Muscle layer of duodenum (tissue), 2 donors: ENCODE data around the gene SFXN5.
"Not testable (repeated sequence)": the region's sequence is repeated elsewhere in the genome, so short reads cannot be mapped to it uniquely, and the experiment has no call there.

Source experiments
- H3K27ac ChIP-seq: one replicate; pipeline ENCODE4 v1.7.0; 2013; ENCODE audit warnings: mild to moderate bottlenecking, low read length
- H3K27me3 ChIP-seq: one replicate; pipeline ENCODE4 v1.7.0; 2013; ENCODE audit warnings: low read depth, mild to moderate bottlenecking, control low read depth, low read length
- H3K36me3 ChIP-seq, 2 donors: one replicate each; pipeline ENCODE4 v1.7.0; 2013; ENCODE audit warnings: low read length in 2 of 2, control low read depth in 1 of 2, mild to moderate bottlenecking in 1 of 2; ENCODE audit not compliant: insufficient read depth in 2 of 2, control insufficient read depth in 1 of 2
- H3K4me1 ChIP-seq, 2 donors: one replicate each; pipeline ENCODE4 v1.7.0; 2013; ENCODE audit warnings: low read length in 2 of 2, mild to moderate bottlenecking in 2 of 2, control low read depth in 1 of 2, moderate library complexity in 1 of 2; ENCODE audit not compliant: insufficient read depth in 2 of 2, control insufficient read depth in 1 of 2
- H3K4me3 ChIP-seq, 2 donors: one replicate each; pipeline ENCODE4 v1.7.0; 2013; ENCODE audit warnings: low read length in 2 of 2, low read depth in 1 of 2, mild to moderate bottlenecking in 1 of 2
- H3K9me3 ChIP-seq, 2 donors: one replicate each; pipeline ENCODE4 v1.7.0; 2013; ENCODE audit warnings: low read length in 2 of 2, control low read depth in 1 of 2, mild to moderate bottlenecking in 1 of 2; ENCODE audit not compliant: control insufficient read depth in 1 of 2
- donor health status: healthy.

SFXN5 gene

GRCh38 chr2:73074110-73075069 is 2.9 kb upstream of the SFXN5 start:
- Histone ChIP-seq H3K4me1 (peaks cover 11 to 15% of the 10 kb centered on the region in 2 donors), H3K36me3 (peaks cover 0 to 11% of the 10 kb centered on the region in 2 donors), H3K4me3 (no peak overlapping the region), H3K27ac (no peak overlapping the region), H3K27me3 (no peaks in the 10 kb centered on the region), H3K9me3 (no peaks in the 10 kb centered on the region)

GRCh38 chr2:73072416-73072815 is 904 bp upstream of the SFXN5 start:
- Histone ChIP-seq H3K4me1 (peaks cover 11 to 24% of the 10 kb centered on the region in 2 donors), H3K27ac (peak overlapping the region; percentile 69), H3K36me3 (peaks cover 0 to 10% of the 10 kb centered on the region in 2 donors), H3K9me3 (no peaks in the 10 kb centered on the region), H3K27me3 (no peaks in the 10 kb centered on the region), H3K4me3 (peak overlapping the region; percentile 76 to 88)

- no peaks in the 10 kb centered on the region for H3K9me3 ChIP-seq
- no peaks in the 10 kb centered on the region for H3K27me3 ChIP-seq
- peaks cover 0 to 10% of the 10 kb centered on the region in 2 donors for H3K36me3 ChIP-seq
- H3K27ac ChIP-seq: peak overlapping the region; percentile 69
- H3K4me3 ChIP-seq: peak overlapping the region; percentile 76 to 88
- H3K4me1 ChIP-seq: peaks cover 11 to 24% of the 10 kb centered on the region in 2 donors
Observed at GRCh38 chr2:73072129-73072395, 550 bp upstream of the SFXN5 start.

- peaks cover 11 to 24% of the 10 kb centered on the region in 2 donors for H3K4me1 ChIP-seq
Observed at GRCh38 chr2:73070643-73071359, 711 bp downstream of the SFXN5 start.

DNA sequence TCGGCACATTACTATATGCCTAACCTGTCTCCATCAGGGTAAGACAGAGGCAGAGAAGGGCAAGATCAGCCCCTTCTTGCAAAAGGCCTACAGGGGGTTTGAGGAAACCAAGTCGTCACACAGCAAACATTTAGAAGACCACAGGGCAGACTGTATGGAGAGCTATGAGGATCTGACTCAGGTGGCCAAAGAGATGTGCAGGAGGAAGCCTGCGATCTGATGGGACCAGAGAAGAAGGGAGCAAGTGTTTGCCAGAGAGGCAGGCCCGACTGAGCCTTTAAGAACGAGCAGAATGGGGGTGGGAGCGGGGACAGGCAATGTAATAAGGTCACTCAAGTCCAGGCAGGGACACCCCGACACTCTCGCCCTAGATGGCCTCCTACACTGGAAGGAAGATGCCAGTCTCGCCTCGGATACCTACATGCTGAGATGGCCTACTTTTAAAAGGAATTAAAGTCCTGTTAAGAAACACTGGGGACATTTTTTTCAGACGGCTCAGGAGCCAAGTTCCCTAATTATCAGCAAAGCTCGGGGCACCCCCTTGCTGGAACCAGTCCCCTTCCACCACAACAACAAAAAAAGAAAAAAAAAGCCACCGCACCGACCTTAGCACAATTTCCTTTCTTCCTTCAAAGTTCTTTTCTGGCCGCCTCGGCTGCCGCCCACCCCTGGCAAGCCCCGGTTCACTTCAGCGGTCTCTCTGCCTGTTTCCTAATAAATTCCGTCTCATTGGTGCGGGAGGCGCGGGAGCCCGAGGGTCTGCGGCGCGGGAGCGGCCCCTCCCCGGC is 1.5 kb downstream of the SFXN5 start:
- peaks cover 11 to 24% of the 10 kb centered on the region in 2 donors for H3K4me1 ChIP-seq
- H3K27ac ChIP-seq: no peak overlapping the region
- H3K9me3 ChIP-seq: no peaks in the 10 kb centered on the region
- H3K4me3 ChIP-seq: peak overlapping the region; percentile 76 to 88
- peaks cover 0 to 6% of the 10 kb centered on the region in 2 donors for H3K36me3 ChIP-seq
- no peaks in the 10 kb centered on the region for H3K27me3 ChIP-seq

More at GRCh38 chr2:73070643-73071359, 711 bp downstream of the SFXN5 start:
- no peaks in the 10 kb centered on the region for H3K9me3 ChIP-seq
- peak overlapping the region; percentile 76 to 88 for H3K4me3 ChIP-seq
- no peaks in the 10 kb centered on the region for H3K27me3 ChIP-seq
- peaks cover 0 to 10% of the 10 kb centered on the region in 2 donors for H3K36me3 ChIP-seq
- peak overlapping the region; percentile 69 for H3K27ac ChIP-seq

DNA sequence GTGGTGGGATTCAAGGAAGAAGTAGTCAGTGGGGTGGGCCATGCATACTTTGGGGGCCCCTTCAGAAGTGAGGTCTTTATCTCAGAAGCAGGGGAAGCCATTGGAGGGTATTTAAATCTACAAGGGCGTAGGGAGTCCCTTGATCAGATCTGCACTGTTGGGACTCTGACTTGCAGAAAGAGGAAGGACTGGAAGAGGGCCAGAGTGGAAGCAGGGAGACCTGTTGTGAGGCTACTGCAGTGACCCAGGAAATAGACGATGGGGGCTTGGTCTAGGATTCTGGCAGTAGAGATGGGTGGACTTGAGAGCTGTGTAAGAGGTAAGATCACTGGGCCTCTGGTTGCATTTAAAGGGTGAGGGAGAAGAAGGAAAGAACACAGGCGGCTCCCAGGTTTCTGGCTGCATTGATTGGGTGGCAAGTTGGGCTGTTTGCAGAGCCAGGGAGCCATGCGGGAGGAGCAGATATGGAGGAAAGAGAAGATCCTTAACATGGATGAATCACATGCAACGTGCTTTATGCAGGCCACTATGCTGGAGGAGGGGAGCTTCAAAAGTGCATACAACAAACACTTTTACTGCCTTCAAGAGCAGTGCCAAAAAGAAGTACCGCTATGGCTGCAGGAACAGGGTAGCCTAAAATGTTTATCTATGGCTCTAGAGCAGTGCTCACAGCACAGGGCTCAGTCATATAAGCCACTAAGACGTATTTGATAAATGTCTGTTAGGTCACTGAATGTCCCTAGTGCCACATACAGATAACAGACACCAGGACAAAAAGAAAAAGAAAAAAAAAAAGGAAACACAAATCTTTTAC is 2.3 kb downstream of the SFXN5 start:
- H3K27me3 ChIP-seq: no peaks in the 10 kb centered on the region
- no peak overlapping the region for H3K27ac ChIP-seq
- peaks cover 11 to 24% of the 10 kb centered on the region in 2 donors for H3K4me1 ChIP-seq
- H3K9me3 ChIP-seq: no peaks in the 10 kb centered on the region
- H3K36me3 ChIP-seq: no peaks in the 10 kb centered on the region
- H3K4me3 ChIP-seq: peak overlapping the region; percentile 76 to 88

GRCh38 chr2:73068147-73068546 is 3.4 kb downstream of the SFXN5 start:
- Histone ChIP-seq H3K4me1 (peaks cover 15 to 24% of the 10 kb centered on the region in 2 donors), H3K27ac (no peak overlapping the region), H3K36me3 (no peaks in the 10 kb centered on the region), H3K27me3 (no peaks in the 10 kb centered on the region), H3K4me3 (no peak overlapping the region), H3K9me3 (no peaks in the 10 kb centered on the region)

DNA sequence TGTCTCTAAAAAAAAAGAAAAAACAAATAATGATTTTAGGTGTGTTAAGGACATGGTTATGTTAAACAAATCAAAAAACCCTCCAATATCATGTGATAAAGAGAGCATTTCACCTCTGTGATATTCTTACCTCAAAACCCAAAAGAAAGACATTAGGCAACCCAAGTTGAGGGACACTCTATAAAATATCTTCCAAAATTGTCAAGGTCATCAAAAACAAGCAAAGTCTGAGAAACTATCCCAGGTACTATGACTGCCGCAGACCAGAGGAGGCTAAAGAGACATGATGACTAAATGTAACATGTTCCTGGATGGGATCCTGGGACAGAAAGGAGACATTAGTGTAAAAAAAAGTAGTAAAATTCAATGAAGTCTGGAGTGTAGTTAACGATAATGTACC is 4.5 kb downstream of the SFXN5 start:
- no peaks in the 10 kb centered on the region for H3K36me3 ChIP-seq
- H3K4me1 ChIP-seq: peaks cover 11 to 20% of the 10 kb centered on the region in 2 donors
- H3K4me3 ChIP-seq: no peak overlapping the region
- H3K9me3 ChIP-seq: no peaks in the 10 kb centered on the region
- no peaks in the 10 kb centered on the region for H3K27me3 ChIP-seq
- no peak overlapping the region for H3K27ac ChIP-seq

DNA sequence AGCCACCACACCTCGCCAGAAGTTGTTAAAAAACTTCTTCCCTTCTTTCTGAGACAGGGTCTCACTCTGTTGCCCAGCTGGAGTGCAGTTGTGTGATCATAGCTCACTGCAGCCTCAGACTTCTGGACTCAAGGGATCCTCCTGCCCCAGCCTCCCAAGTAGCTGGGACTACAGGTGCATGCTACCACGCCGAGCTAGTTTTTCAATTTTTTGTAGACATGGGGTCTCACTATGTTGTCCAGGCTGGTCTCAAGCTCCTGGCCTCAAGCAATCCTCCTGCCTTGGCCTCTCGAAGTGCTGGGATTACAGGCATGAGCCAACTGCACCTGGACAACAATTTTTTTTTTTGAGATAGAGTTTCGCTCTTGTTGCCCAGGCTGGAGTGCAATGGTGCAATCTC is 6.4 kb downstream of the SFXN5 start:
- peaks cover 9 to 15% of the 10 kb centered on the region in 2 donors for H3K4me1 ChIP-seq
- H3K9me3 ChIP-seq, H3K27me3 ChIP-seq, H3K4me3 ChIP-seq, H3K36me3 ChIP-seq, H3K27ac ChIP-seq: not testable (repeated sequence)

DNA sequence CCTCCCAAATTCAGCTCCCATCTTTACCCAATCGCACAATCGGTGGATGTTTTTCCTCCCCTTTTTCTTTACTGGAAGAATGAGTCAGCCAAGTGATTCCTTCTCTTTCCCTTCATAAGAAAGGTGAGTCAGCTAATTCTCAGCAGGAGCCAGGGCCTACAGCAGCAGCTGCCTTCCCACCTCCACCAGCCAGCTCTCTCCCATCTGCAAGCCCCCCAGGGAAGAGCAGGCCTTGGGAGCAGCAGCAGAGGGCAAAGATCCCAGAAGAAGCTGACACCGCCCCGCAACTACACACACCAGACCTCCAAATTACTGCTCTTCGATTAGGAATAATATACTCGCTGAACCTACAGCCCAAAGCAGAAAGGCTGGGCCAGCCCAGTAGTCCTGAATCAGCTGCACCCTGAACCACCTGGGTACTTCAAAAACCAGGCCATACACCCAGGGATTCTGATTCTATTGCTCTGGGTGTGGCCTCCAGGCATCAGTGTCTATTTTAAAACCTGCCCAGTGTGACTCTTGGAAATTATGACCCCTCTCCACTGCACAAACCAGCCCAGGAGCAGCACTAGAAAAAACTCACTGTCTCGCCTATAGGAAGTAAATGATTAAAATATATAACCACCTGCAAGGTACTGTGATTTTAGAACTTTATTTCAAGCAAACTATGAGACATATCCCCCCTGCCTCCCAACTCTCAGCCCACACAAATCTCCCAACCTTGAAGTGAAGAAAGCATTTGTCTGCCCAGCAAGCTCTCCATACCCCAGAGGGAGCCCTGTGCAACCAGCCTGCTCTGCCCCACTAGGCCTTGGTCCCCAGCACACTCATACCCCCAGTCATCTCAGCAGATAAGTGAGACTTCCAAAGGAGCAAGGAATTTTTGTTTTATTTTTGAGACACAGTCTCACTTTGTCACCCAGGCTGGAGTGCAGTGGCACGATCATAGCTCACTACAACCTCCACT is 7.3 kb downstream of the SFXN5 start:
- Histone ChIP-seq H3K27me3 (no peaks in the 10 kb centered on the region), H3K4me1 (peaks cover 5 to 7% of the 10 kb centered on the region in 2 donors), H3K4me3 (no peak overlapping the region), H3K9me3 (no peaks in the 10 kb centered on the region), H3K27ac (peak overlapping the region; percentile 42), H3K36me3 (no peaks in the 10 kb centered on the region)
